GM23338 (cell line): ENCODE measurements around the gene METTL3.

Source experiments
- CREB1 ChIP-seq: fragments of 250-450 bp; sonication (Bioruptor Pico); IDR thresholded peaks from 2 replicates; pipeline ENCODE4 v1.5.0; 2020; ENCODE audit warnings: low read depth, mild to moderate bottlenecking, moderate library complexity
- EZH2 ChIP-seq: fragments of 200-600 bp; sonication (generic); IDR thresholded peaks from one replicate; pipeline ENCODE4 v1.8.0; 2017; ENCODE audit warnings: antibody characterized with exemption, mild to moderate bottlenecking, low read depth; ENCODE audit not compliant: unreplicated experiment
- EZH2phosphoT487 ChIP-seq: fragments of 200-600 bp; sonication (generic); IDR thresholded peaks from one replicate; pipeline ENCODE4 v1.8.1; 2018; ENCODE audit warnings: antibody characterized with exemption; ENCODE audit not compliant: unreplicated experiment
- JUNB ChIP-seq: IDR thresholded peaks from one replicate; pipeline ENCODE4 v1.6.1; 2016; ENCODE audit warnings: antibody characterized with exemption; ENCODE audit not compliant: unreplicated experiment
- POLR2AphosphoS5 ChIP-seq: IDR thresholded peaks from 2 replicates; pipeline ENCODE4 v1.6.1; 2016; ENCODE audit warnings: antibody characterized with exemption, low read depth
- REST ChIP-seq: IDR thresholded peaks from one replicate; pipeline ENCODE4 v1.6.1; 2018; ENCODE audit warnings: antibody characterized with exemption; ENCODE audit not compliant: unreplicated experiment
- ZNF114 ChIP-seq: fragments of 250-450 bp; sonication (Bioruptor Pico); IDR thresholded peaks from 2 replicates; pipeline ENCODE4 v1.5.0; 2020; ENCODE audit warnings: mild to moderate bottlenecking, moderate library complexity
- ZNF462 ChIP-seq: fragments of 250-450 bp; sonication (Bioruptor Pico); IDR thresholded peaks from 2 replicates; pipeline ENCODE4 v1.5.0; 2020; ENCODE audit warnings: mild to moderate bottlenecking, moderate library complexity
- TF ChIP-seq, protein P1 (sequence below), 2 experiments: fragments of 200-600 bp in 1 of 2; sonication (generic) in 1 of 2; conservative IDR thresholded peaks; 2 replicates each; pipeline versions ENCODE4 v1.5.1 to v1.6.1; 2016 to 2017; ENCODE audit warnings: antibody characterized with exemption in 2 of 2, low read depth in 2 of 2, mild to moderate bottlenecking in 2 of 2, moderate library complexity in 1 of 2

- TF ChIP-seq, protein P1, sequence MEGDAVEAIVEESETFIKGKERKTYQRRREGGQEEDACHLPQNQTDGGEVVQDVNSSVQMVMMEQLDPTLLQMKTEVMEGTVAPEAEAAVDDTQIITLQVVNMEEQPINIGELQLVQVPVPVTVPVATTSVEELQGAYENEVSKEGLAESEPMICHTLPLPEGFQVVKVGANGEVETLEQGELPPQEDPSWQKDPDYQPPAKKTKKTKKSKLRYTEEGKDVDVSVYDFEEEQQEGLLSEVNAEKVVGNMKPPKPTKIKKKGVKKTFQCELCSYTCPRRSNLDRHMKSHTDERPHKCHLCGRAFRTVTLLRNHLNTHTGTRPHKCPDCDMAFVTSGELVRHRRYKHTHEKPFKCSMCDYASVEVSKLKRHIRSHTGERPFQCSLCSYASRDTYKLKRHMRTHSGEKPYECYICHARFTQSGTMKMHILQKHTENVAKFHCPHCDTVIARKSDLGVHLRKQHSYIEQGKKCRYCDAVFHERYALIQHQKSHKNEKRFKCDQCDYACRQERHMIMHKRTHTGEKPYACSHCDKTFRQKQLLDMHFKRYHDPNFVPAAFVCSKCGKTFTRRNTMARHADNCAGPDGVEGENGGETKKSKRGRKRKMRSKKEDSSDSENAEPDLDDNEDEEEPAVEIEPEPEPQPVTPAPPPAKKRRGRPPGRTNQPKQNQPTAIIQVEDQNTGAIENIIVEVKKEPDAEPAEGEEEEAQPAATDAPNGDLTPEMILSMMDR (conservative IDR thresholded peaks at IDR 0.05; ENCODE audit: low read depth in 2 of 2), result no peak
- TF ChIP-seq POLR2AphosphoS5 (no peak), REST (no peak), EZH2 (no peak), EZH2phosphoT487 (no peak), CREB1 (no peak), ZNF462 (CRISPR knock-in tag) (no peak), ZNF114 (CRISPR knock-in tag) (no peak), JUNB (no peak)
These were observed 3.2 kb upstream of the METTL3 start for GRCh38 chr14:21514341-21514740.
